H9 (cell line): ENCODE measurements around the gene MYO7A. TPM values are rescaled to one million over a fixed set of nuclear protein-coding genes. Genes with fewer than 3 reads are reported as not detected.

ENCODE experiments used
- DNase-seq: peaks from one replicate; pipeline ENCODE4 v3.0.0-alpha.2; 2017
- H2AFZ ChIP-seq: one replicate; pipeline ENCODE4 v1.6.1; 2013; ENCODE audit warnings: mild to moderate bottlenecking, low read length, control low read depth, moderate library complexity
- H2AK5ac ChIP-seq: 2 replicates; pipeline ENCODE4 v1.6.1; 2013; ENCODE audit warnings: low read length, control low read depth, mixed read lengths; ENCODE audit not compliant: insufficient read length
- H2BK120ac ChIP-seq: one replicate; pipeline ENCODE4 v1.6.1; 2013; ENCODE audit warnings: low read depth, mild to moderate bottlenecking, low read length, control low read depth, inconsistent platforms; ENCODE audit not compliant: poor library complexity, severe bottlenecking
- H2BK12ac ChIP-seq: 2 replicates; pipeline ENCODE4 v1.6.1; 2013; ENCODE audit warnings: low read length, control low read depth, mixed read lengths, low read depth; ENCODE audit not compliant: insufficient read length
- H2BK15ac ChIP-seq: 2 replicates; pipeline ENCODE4 v1.6.1; 2013; ENCODE audit warnings: low read depth, low read length, control low read depth
- H2BK20ac ChIP-seq: one replicate; pipeline ENCODE4 v1.6.1; 2013; ENCODE audit warnings: low read depth, mild to moderate bottlenecking, low read length, control low read depth, inconsistent platforms; ENCODE audit not compliant: poor library complexity, severe bottlenecking
- H2BK5ac ChIP-seq: 2 replicates; pipeline ENCODE4 v1.6.1; 2013; ENCODE audit warnings: low read length, control low read depth, mixed read lengths; ENCODE audit not compliant: insufficient read length
- H3K14ac ChIP-seq: 2 replicates; pipeline ENCODE4 v1.6.1; 2013; ENCODE audit warnings: low read length, control low read depth; ENCODE audit not compliant: insufficient read depth
- H3K18ac ChIP-seq: 2 replicates; pipeline ENCODE4 v1.6.1; 2013; ENCODE audit warnings: low read depth, mild to moderate bottlenecking, mixed read lengths, low read length, control low read depth; ENCODE audit not compliant: insufficient read length
- H3K23ac ChIP-seq: 2 replicates; pipeline ENCODE4 v1.6.1; 2013; ENCODE audit warnings: low read length, control low read depth, mixed read lengths, low read depth; ENCODE audit not compliant: insufficient read length
- H3K23me2 ChIP-seq: 2 replicates; pipeline ENCODE4 v1.6.1; 2013; ENCODE audit warnings: low read depth, mild to moderate bottlenecking, mixed read lengths, low read length, control low read depth; ENCODE audit not compliant: insufficient read length, poor library complexity, severe bottlenecking
- H3K27ac ChIP-seq: 2 replicates; pipeline ENCODE4 v1.5.1; 2013; ENCODE audit warnings: low read length, control low read depth, mixed read lengths, low read depth; ENCODE audit not compliant: insufficient read length
- H3K27me3 ChIP-seq: 2 replicates; pipeline ENCODE4 v1.6.1; 2013; ENCODE audit warnings: low read length, control low read depth, inconsistent platforms; ENCODE audit not compliant: insufficient read depth
- H3K4ac ChIP-seq: 2 replicates; pipeline ENCODE4 v1.6.1; 2013; ENCODE audit warnings: low read depth, mild to moderate bottlenecking, control low read depth, inconsistent platforms, low read length, moderate library complexity
- H3K4me1 ChIP-seq: 2 replicates; pipeline ENCODE4 v1.6.1; 2013; ENCODE audit warnings: low read length, control low read depth, inconsistent platforms; ENCODE audit not compliant: insufficient read depth
- H3K4me2 ChIP-seq: 2 replicates; pipeline ENCODE4 v1.6.1; 2013; ENCODE audit warnings: low read length, control low read depth, mixed read lengths; ENCODE audit not compliant: insufficient read length, insufficient read depth
- H3K56ac ChIP-seq: 2 replicates; pipeline ENCODE4 v1.6.1; 2013; ENCODE audit warnings: low read depth, mild to moderate bottlenecking, mixed read lengths, low read length, control low read depth; ENCODE audit not compliant: insufficient read length
- H3K79me1 ChIP-seq: 2 replicates; pipeline ENCODE4 v1.6.1; 2013; ENCODE audit warnings: low read depth, mild to moderate bottlenecking, moderate library complexity, low read length, control low read depth, inconsistent platforms; ENCODE audit not compliant: insufficient read depth, poor library complexity, severe bottlenecking
- H3K79me2 ChIP-seq: 2 replicates; pipeline ENCODE4 v1.6.1; 2013; ENCODE audit warnings: low read length, control low read depth, inconsistent platforms; ENCODE audit not compliant: insufficient read depth
- H3K9ac ChIP-seq: 2 replicates; pipeline ENCODE4 v1.6.1; 2013; ENCODE audit warnings: low read length, control low read depth, mixed read lengths; ENCODE audit not compliant: insufficient read length; ENCODE audit errors: extremely low read depth
- H3K9me3 ChIP-seq: one replicate; pipeline ENCODE4 v1.6.1; 2013; ENCODE audit warnings: low read depth, low read length, inconsistent platforms; ENCODE audit not compliant: control insufficient read depth
- H3T11ph ChIP-seq: one replicate; pipeline ENCODE4 v1.6.1; 2013; ENCODE audit warnings: mild to moderate bottlenecking, low read length, control low read depth, inconsistent platforms
- H4K20me1 ChIP-seq: one replicate; pipeline ENCODE4 v1.6.1; 2013; ENCODE audit not compliant: control insufficient read depth, insufficient read length, insufficient read depth
- H4K5ac ChIP-seq: 2 replicates; pipeline ENCODE4 v1.6.1; 2013; ENCODE audit warnings: low read depth, mild to moderate bottlenecking, mixed read lengths, low read length, control low read depth; ENCODE audit not compliant: insufficient read length
- H4K8ac ChIP-seq: replicated peaks from 2 replicates; pipeline ENCODE4 v1.6.1; 2013; ENCODE audit warnings: low read length, control low read depth, mixed read lengths, low read depth; ENCODE audit not compliant: insufficient read length
- H4K91ac ChIP-seq: 2 replicates; pipeline ENCODE4 v1.6.1; 2013; ENCODE audit warnings: low read depth, mild to moderate bottlenecking, moderate library complexity, mixed read lengths, low read length, control low read depth; ENCODE audit not compliant: insufficient read length
- H3K27ac Mint-ChIP-seq, 3 experiments: 2 replicates in 2 of 3; 3 replicates in 1 of 3; pipeline ENCODE4 v1.8.0; 2020 to 2021; ENCODE audit warnings: mixed read lengths in 3 of 3, mild to moderate bottlenecking in 1 of 3, moderate library complexity in 1 of 3
- H3K27me3 Mint-ChIP-seq: 2 replicates; pipeline ENCODE4 v1.8.0; 2021; ENCODE audit warnings: low read depth, mild to moderate bottlenecking, moderate library complexity, mixed read lengths
- H3K36me3 Mint-ChIP-seq, 3 experiments: 2 replicates in 2 of 3; 3 replicates in 1 of 3; pipeline ENCODE4 v1.8.0; 2020 to 2021; ENCODE audit warnings: low read depth in 3 of 3, mixed read lengths in 3 of 3; ENCODE audit not compliant: insufficient read depth in 1 of 3
- H3K4me1 Mint-ChIP-seq, 2 experiments: 2 replicates each; pipeline ENCODE4 v1.8.0; 2020; ENCODE audit warnings: mixed read lengths in 2 of 2
- H3K4me3 Mint-ChIP-seq, 2 experiments: 2 replicates in 1 of 2; 3 replicates in 1 of 2; pipeline ENCODE4 v1.8.0; 2020 to 2021; ENCODE audit warnings: mild to moderate bottlenecking in 2 of 2, mixed read lengths in 2 of 2, moderate library complexity in 1 of 2
- H3K9me3 Mint-ChIP-seq, 2 experiments: 2 replicates in 1 of 2; 3 replicates in 1 of 2; pipeline ENCODE4 v1.8.0; 2020; ENCODE audit warnings: mild to moderate bottlenecking in 2 of 2, mixed read lengths in 2 of 2, moderate library complexity in 1 of 2
- CTCF ChIP-seq: fragments of 200-600 bp; sonication (generic); conservative IDR thresholded peaks from 3 replicates; pipeline ENCODE4 v1.8.0; 2021; ENCODE audit warnings: antibody characterized with exemption, mild to moderate bottlenecking
- WGBS: extraction: QIAGEN DNeasy Blood & Tissue Kit; methylation state at CpG from one replicate; pipeline ENCODE4 v1.1.7; 2013; ENCODE audit warnings: missing lambda C conversion rate, low lambda C conversion rate, mixed read lengths; ENCODE audit not compliant: insufficient read length; ENCODE audit errors: extremely low coverage; 5-methylcytosine and 5-hydroxymethylcytosine counted together
- total RNA-seq: library from RNA; stranded (reverse); gene quantifications from 2 replicates; pipeline ENCODE4 v1.2.1, GENCODE V29; 2021

Gene MYO7A
- total RNA-seq, 1 experiment from 2014 or later: 1.6 TPM

- peaks cover 10 to 15% of the 10 kb centered on the region in 2 experiments for H3K4me1 Mint-ChIP-seq
- H3K4me3 Mint-ChIP-seq: no peak overlapping the region
- Histone ChIP-seq H2AFZ (no peak overlapping the region), H2BK20ac (no peak overlapping the region), H3K79me1 (no peaks in the 10 kb centered on the region), H3K9ac (no peak overlapping the region), H2BK15ac (no peak overlapping the region), H3K27me3 (no peaks in the 10 kb centered on the region), H4K5ac (no peak overlapping the region), H3K4me1 (no peaks in the 10 kb centered on the region; the same call in 1 of the 2 replicates), H3T11ph (no peak overlapping the region), H3K27ac (no peak overlapping the region), H2AK5ac (no peak overlapping the region), H4K20me1 (peaks cover 2% of the 10 kb centered on the region), H2BK12ac (no peak overlapping the region), H3K56ac (no peak overlapping the region), H4K8ac (no peak overlapping the region), H3K14ac (no peak overlapping the region), H3K4me2 (no peak overlapping the region), H2BK5ac (no peak overlapping the region), H3K9me3 (no peaks in the 10 kb centered on the region), H3K79me2 (no peaks in the 10 kb centered on the region), H2BK120ac (no peak overlapping the region), H3K23me2 (no peaks in the 10 kb centered on the region), H3K4ac (no peak overlapping the region), H3K23ac (no peak overlapping the region), H3K18ac (no peak overlapping the region), H4K91ac (no peak overlapping the region)
- H3K27me3 Mint-ChIP-seq: no peaks in the 10 kb centered on the region
- H3K36me3 Mint-ChIP-seq: no peaks in the 10 kb centered on the region
- TF ChIP-seq CTCF: no peak
- no CpG with 5 or more reads among the region's 8 CpGs for WGBS
- H3K9me3 Mint-ChIP-seq: no peaks in the 10 kb centered on the region
- no peak for DNase-seq
- H3K27ac Mint-ChIP-seq: no peak overlapping the region
These were observed 11.2 kb downstream of the MYO7A start for GRCh38 chr11:77139201-77139600.
